Lung (tissue), 12 donors: ENCODE results near the gene ITPRIPL2. TPM values are rescaled to one million over a fixed set of nuclear protein-coding genes. Genes with fewer than 3 reads are reported as not detected.

Source experiments
- ATAC-seq: fragments of 200-7000 bp; cut with Tn5 transposase; one replicate; pipeline ENCODE4 v1.9.1; 2020; ENCODE audit warnings: moderate number of reproducible peaks; ENCODE audit not compliant: insufficient read depth, low FRiP score
- DNase-seq, 3 donors: peaks; one replicate each; pipeline ENCODE4 v3.0.0-alpha.2; 2013 to 2017
- H3K27ac ChIP-seq, 2 donors: one replicate each; pipeline ENCODE4 v1.5.1; 2013; ENCODE audit warnings: mild to moderate bottlenecking in 2 of 2, moderate library complexity in 2 of 2, control low read depth in 1 of 2, inconsistent platforms in 1 of 2, low read depth in 1 of 2, low read length in 1 of 2
- H3K27me3 ChIP-seq, 3 donors: one replicate each; pipeline ENCODE4 v1.5.1; 2013; ENCODE audit warnings: low read length in 2 of 3; ENCODE audit not compliant: control insufficient read depth in 3 of 3, insufficient read depth in 3 of 3
- H3K36me3 ChIP-seq, 4 donors: one replicate each; pipeline ENCODE4 v1.5.1; 2013; ENCODE audit warnings: low read length in 4 of 4, mild to moderate bottlenecking in 1 of 4, moderate library complexity in 1 of 4; ENCODE audit not compliant: control insufficient read depth in 4 of 4, insufficient read depth in 4 of 4
- H3K4me1 ChIP-seq, 5 donors: one replicate each; pipeline ENCODE4 v1.5.1; 2013; ENCODE audit warnings: low read length in 5 of 5, mild to moderate bottlenecking in 2 of 5, moderate library complexity in 1 of 5; ENCODE audit not compliant: control insufficient read depth in 5 of 5, insufficient read depth in 5 of 5
- H3K4me3 ChIP-seq: one replicate; pipeline ENCODE4 v1.5.1; 2013; ENCODE audit warnings: mild to moderate bottlenecking, control low read depth, moderate library complexity
- H3K9ac ChIP-seq, 2 donors: one replicate each; pipeline ENCODE4 v1.5.1; 2013; ENCODE audit warnings: low read length in 2 of 2, control low read depth in 1 of 2; ENCODE audit not compliant: insufficient read depth in 1 of 2
- H3K9me3 ChIP-seq, 4 donors: one replicate each; pipeline ENCODE4 v1.5.1; 2013; ENCODE audit warnings: low read length in 3 of 4, mild to moderate bottlenecking in 1 of 4, moderate library complexity in 1 of 4; ENCODE audit not compliant: control insufficient read depth in 4 of 4, insufficient read depth in 3 of 4
- WGBS, 2 donors: extraction: QIAGEN DNeasy Blood & Tissue Kit; methylation state at CpG; one replicate each; pipeline ENCODE4 v1.1.7; 2013; 5-methylcytosine and 5-hydroxymethylcytosine counted together
- polyA plus RNA-seq, 2 donors: library from polyadenylated mRNA; stranded (reverse); fragments of 200-250 nt; gene quantifications; one replicate each; pipeline ENCODE4 v1.2.1, GENCODE V29; 2013
- total RNA-seq, 2 donors: library from RNA; depleted of rRNA in 1 of 2; stranded (reverse); fragments of >200 nt in 1 of 2; gene quantifications; one replicate each; pipeline ENCODE4 v1.2.1, GENCODE V29; 2014 to 2021
- TF ChIP-seq, protein P1 (sequence below): IDR thresholded peaks from 2 replicates; pipeline ENCODE4 v1.5.1; 2012; ENCODE audit warnings: mild to moderate bottlenecking; ENCODE audit errors: control extremely low read depth, extremely low read depth
- donor health status: control.
- donor health status: control.
- donor health status: Bipolar disorder and iron deficiency.
- donor health status: healthy.
- donor health status: DM: yes; HTN: yes; CAD: no.

ITPRIPL2 gene
- total and polyA plus RNA-seq, 4 donors = 12.4 to 86.3 (median 28.3) TPM

DNA sequence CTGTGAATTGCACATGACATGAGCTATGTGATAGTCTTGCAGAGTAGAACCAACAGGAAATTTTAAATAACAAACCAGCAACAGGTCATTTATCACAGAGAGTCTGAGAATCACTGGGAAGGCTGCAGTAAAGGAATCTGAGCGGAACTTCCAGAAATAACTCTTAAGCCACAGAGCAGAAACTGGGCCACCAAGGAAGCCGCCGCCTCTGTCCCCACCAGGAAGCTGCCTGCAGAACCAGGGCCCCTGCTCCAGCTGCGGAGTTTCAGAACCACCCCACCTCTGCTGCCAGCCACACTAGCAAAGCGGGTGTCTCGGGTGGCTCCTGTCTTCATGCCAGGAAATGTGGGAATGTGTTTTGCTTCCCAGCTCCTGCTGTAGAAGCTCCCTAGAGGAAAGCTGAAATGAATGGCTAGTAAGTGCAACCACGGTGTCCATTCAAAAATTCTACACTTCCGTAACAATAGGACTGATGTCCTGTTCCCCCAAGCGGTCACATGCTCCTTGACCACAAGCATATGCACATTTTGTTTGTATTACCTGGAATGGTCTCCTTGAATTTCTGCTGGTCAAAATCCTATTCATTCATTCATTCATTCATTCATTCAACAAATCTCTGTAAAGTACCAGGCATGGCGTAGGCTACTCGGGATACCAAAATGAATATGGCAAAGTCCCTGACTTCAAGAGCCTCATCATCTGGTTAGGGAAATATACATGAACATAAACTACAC, 7.7 kb upstream of the ITPRIPL2 start:
- 55 to 61% methylated on average over 11 of the region's 11 CpGs for WGBS, 2 donors
- Histone ChIP-seq H3K9me3 (no peaks in the 10 kb centered on the region), H3K4me3 (no peak overlapping the region), H3K9ac (no peak overlapping the region), H3K27ac (peak overlapping the region in 1 of 2 donors; percentile 32), H3K4me1 (peaks cover 0 to 41% (median 15%) of the 10 kb centered on the region in 5 donors), H3K27me3 (no peaks in the 10 kb centered on the region), H3K36me3 (no peaks in the 10 kb centered on the region)
- TF ChIP-seq, protein P1, sequence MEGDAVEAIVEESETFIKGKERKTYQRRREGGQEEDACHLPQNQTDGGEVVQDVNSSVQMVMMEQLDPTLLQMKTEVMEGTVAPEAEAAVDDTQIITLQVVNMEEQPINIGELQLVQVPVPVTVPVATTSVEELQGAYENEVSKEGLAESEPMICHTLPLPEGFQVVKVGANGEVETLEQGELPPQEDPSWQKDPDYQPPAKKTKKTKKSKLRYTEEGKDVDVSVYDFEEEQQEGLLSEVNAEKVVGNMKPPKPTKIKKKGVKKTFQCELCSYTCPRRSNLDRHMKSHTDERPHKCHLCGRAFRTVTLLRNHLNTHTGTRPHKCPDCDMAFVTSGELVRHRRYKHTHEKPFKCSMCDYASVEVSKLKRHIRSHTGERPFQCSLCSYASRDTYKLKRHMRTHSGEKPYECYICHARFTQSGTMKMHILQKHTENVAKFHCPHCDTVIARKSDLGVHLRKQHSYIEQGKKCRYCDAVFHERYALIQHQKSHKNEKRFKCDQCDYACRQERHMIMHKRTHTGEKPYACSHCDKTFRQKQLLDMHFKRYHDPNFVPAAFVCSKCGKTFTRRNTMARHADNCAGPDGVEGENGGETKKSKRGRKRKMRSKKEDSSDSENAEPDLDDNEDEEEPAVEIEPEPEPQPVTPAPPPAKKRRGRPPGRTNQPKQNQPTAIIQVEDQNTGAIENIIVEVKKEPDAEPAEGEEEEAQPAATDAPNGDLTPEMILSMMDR = no peak
- DNase-seq (peak; percentile 82 to 84 (median 83)), ATAC-seq (no peak)

DNA sequence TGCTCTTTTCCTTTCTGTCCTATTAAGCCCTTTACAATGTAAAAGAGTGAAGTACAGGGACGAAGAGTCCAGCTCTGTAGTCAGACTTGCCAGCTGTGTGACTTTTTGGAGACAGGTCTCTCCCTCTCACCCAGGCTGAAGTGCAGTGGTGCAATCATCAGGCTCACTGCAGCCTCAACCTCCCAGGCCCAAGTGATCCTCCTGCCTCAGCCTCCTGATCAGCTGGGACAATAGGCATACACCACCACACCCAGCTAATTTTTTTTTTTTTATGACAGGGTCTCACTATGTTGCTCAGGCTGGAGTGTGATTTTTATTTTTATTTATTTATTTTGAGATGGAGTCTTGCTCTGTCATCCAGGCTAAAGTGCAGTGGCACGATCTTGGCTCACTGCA, 7.1 kb upstream of the ITPRIPL2 start:
- Histone ChIP-seq H3K4me1 (peaks cover 0 to 44% (median 15%) of the 10 kb centered on the region in 5 donors), H3K4me3 (no peak overlapping the region), H3K27me3 (no peaks in the 10 kb centered on the region), H3K9ac (no peak overlapping the region), H3K27ac (no peak overlapping the region), H3K36me3 (no peaks in the 10 kb centered on the region), H3K9me3 (no peaks in the 10 kb centered on the region)
- TF ChIP-seq, protein P1 = no peak
- ATAC-seq (no peak), DNase-seq (no peak)
- WGBS, 2 donors = 87 to 91% methylated on average over 2 of the region's 2 CpGs

DNA sequence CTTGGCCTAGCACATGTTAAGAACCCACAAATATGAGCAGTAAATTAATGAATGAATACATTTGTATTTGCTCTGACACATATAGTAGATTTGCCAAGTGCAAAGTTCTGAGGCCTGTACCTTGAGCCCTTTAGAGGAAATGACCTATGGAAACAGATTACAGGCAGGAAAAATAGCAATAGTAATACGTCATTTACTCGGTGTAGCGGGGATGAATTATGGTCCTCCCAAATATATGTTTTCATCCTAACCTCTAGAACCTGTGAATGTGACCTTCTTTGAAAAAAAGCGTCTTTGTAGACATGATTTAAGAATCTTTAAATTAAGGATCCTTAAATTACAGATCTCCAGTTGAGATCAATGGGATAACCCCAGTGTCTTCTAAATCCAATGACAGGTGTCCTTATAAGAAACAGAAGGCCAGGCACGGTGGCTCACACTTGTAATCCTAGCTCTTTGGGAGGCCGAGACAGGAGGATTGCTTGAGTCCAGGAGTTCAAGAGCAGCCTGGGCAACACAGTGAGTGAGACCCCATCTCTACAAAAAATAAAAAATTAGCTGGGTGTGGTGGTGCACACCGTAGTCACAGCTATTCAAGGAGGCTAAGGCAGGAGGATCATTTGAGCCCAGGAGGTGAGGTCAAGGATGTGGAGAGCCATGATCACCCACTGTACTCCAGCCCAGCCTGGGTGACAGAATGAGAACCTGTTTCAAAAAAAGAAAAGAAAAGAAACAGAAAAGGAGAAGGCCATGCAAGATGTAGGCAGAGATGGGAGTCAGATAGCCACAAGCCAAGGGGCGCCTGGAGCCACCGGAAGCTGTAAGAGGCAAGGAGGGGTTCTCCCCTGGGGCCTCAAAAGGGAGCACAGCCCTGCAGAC, 5.1 kb upstream of the ITPRIPL2 start:
- no peak overlapping the region for H3K4me3 ChIP-seq
- H3K9ac ChIP-seq = no peak overlapping the region
- H3K9me3 ChIP-seq = no peaks in the 10 kb centered on the region
- DNase-seq (no peak), ATAC-seq (no peak)
- H3K27ac ChIP-seq = no peak overlapping the region
- 83 to 88% methylated on average over 9 of the region's 9 CpGs for WGBS, 2 donors
- TF ChIP-seq, protein P1 = no peak
- H3K27me3 ChIP-seq = no peaks in the 10 kb centered on the region
- H3K4me1 ChIP-seq = peaks cover 0 to 45% (median 15%) of the 10 kb centered on the region in 5 donors
- H3K36me3 ChIP-seq = no peaks in the 10 kb centered on the region
